ENCODE results near the gene ATOSA. TPM values are rescaled to one million over a fixed set of nuclear protein-coding genes. Genes with fewer than 3 reads are reported as not detected.

The ATOSA gene
- total RNA-seq, 1 donor from 2014 or later = 44.3 TPM

GRCh38 chr15:52652286-52652685 lies 26.9 kb downstream of the ATOSA start:
- no peak for DNase-seq

GRCh38 chr15:52651868-52652267 lies 27.3 kb downstream of the ATOSA start:
- peak; percentile 92 for DNase-seq

- no peak for DNase-seq
These were observed 28.1 kb downstream of the ATOSA start for GRCh38 chr15:52651114-52651513.

- DNase-seq = no peak
These were observed 29.5 kb downstream of the ATOSA start for GRCh38 chr15:52649686-52650085.

- DNase-seq = no peak
These were observed 33.3 kb downstream of the ATOSA start for GRCh38 chr15:52645916-52646315.

- no peak for DNase-seq
These were observed 36.5 kb downstream of the ATOSA start for GRCh38 chr15:52642386-52643361.

GRCh38 chr15:52636459-52636858 lies 42.7 kb downstream of the ATOSA start:
- DNase-seq = no peak

GRCh38 chr15:52635908-52636307 lies 43.3 kb downstream of the ATOSA start:
- no peak for DNase-seq

Other genes with a start within 250 kb of the ATOSA start
- gene MYO5A, start 150.5 kb downstream of the ATOSA start, total RNA-seq = 28.4 TPM
- 136 TPM for gene ARPP19, start 110.4 kb downstream of the ATOSA start, total RNA-seq
- gene ONECUT1, start 110.9 kb upstream of the ATOSA start, total RNA-seq = not detected

Data from tongue (tissue), 2 donors.